Measurements from ENCODE around the gene TRAF1. TPM values are rescaled to one million over a fixed set of nuclear protein-coding genes. Genes with fewer than 3 reads are reported as not detected.

The TRAF1 gene
- total and polyA plus RNA-seq, 2 of the 13 experiments (the other 11 are each of a cell fraction or from before 2014, with no cell fraction given), result 0.44 to 1.0 TPM

- 56% methylated on average over 13 of the region's 13 CpGs for WGBS (ENCODE audit: low lambda C conversion rate)
- no peak for FAIRE-seq
- TF ChIP-seq STAT6 (CRISPR knock-in tag; IDR thresholded peaks at IDR 0.05; ENCODE audit: borderline replicate concordance), result no peak
- TF ChIP-seq, protein P1, sequence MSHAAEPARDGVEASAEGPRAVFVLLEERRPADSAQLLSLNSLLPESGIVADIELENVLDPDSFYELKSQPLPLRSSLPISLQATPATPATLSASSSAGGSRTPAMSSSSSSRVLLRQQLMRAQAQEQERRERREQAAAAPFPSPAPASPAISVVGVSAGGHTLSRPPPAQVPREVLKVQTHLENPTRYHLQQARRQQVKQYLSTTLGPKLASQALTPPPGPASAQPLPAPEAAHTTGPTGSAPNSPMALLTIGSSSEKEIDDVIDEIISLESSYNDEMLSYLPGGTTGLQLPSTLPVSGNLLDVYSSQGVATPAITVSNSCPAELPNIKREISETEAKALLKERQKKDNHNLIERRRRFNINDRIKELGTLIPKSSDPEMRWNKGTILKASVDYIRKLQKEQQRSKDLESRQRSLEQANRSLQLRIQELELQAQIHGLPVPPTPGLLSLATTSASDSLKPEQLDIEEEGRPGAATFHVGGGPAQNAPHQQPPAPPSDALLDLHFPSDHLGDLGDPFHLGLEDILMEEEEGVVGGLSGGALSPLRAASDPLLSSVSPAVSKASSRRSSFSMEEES (CRISPR knock-in tag; IDR thresholded peaks at IDR 0.05), result no peak
- TF ChIP-seq ZNF747 (CRISPR knock-in tag; IDR thresholded peaks at IDR 0.05; ENCODE audit: borderline replicate concordance), result 0 out of 2 replicates have a peak, but pooled peaks have one; percentile 7
- TF ChIP-seq ZNF687 (CRISPR knock-in tag; IDR thresholded peaks at IDR 0.05), result peak; percentile 19; the same call in 1 of the 2 replicates
- Histone ChIP-seq H4K20me1 (ENCODE audit: insufficient read depth, low read length) (no peaks in the 10 kb centered on the region), H3K79me2 (ENCODE audit: insufficient read depth, low read length) (no peaks in the 10 kb centered on the region), H3K4me1 (ENCODE audit: insufficient read depth, low read length) (0 out of 2 replicates have a peak, but pooled peaks cover 12% of the 10 kb centered on the region), H3K9me3 (ENCODE audit: low read length) (no peaks in the 10 kb centered on the region), H2AFZ (ENCODE audit: low read length) (no peak overlapping the region), H3K4me3 (replicated peaks in 1 of 3; ENCODE audit: insufficient read depth in 1 of 3, low read depth in 2 of 3, low read length in 3 of 3) (no peak overlapping the region), H3K9ac (ENCODE audit: insufficient read depth, low read depth, low read length) (no peak overlapping the region), H3K27me3 (ENCODE audit: control insufficient read depth in 1 of 2, insufficient read depth in 2 of 2, low read length in 2 of 2) (no peaks in the 10 kb centered on the region), H3K27ac (ENCODE audit: extremely low read length, insufficient read depth, low read length) (no peak overlapping the region), H3K4me2 (ENCODE audit: low read depth, low read length) (no peak overlapping the region), H3K36me3 (replicated peaks in 1 of 2; ENCODE audit: control insufficient read depth in 1 of 2, insufficient read depth in 2 of 2, low read length in 2 of 2) (no peaks in the 10 kb centered on the region)
- BruUV-seq (replicated peaks), result no TSS peak
- in situ Hi-C loops (cut with HindIII; ENCODE audit: extremely low pct_ligation_motif_present, low pct_unique_long_range_greater_than_20kb), result no loop called here
- ATAC-seq, result peak; percentile 23
- ChIA-PET POLR2A (no interaction called here), CTCF (ENCODE audit: low intra/inter-chr PET ratio, low total read pairs) (no interaction called here)
- intact Hi-C loops (cut with micrococcal nuclease; ENCODE audit: unreplicated experiment), result no loop called here
- DNase-seq (ENCODE audit: low spot score), result no peak
Measured at GRCh38 chr9:120912958-120913646, 13.5 kb downstream of the TRAF1 start.

Measured in HepG2 (cell line).